Measurements from ENCODE around the gene PKD2L2.
"Not testable (repeated sequence)": the region's sequence is repeated elsewhere in the genome, so short reads cannot be mapped to it uniquely, and the experiment has no call there.

Gene PKD2L2

GRCh38 chr5:137945825-137946224 is 56.6 kb downstream of the PKD2L2 start:
- no peak for DNase-seq (ENCODE audit: insufficient read length, low spot score)
- no peak for FAIRE-seq

DNA sequence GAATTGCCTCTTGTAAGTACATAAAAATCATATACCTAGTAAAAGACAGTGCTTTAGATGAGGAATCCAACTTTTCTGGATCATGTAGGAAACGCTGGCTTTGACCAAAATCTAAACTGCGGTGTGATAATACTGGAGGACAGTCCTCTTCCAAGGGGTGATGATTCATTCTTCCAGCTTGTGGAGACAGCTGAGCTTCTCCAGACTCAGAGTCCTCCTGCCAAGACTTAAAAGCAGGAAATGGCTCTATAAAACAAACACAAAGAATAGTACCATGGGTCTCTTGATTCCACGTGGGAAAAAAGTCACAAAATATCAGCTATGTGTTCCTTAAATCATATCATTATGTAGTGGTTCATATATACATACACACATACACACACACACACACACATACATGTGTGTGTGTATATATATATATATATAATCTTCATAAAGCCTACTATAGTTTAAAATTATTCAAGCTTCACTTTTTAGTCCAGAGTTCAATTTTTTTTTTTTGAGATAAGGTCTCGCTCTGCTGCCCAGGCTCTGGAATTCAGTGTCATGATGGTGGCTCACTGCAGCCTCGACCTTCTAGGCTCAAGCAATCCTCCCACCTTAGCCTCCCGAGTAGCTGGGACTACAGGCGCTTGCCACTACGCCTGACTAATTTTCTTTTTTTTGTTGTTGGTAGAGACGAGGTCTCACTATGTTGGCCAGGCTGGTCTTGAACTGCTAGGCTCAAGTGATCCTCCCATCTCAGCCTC is 65.0 kb downstream of the PKD2L2 start:
- no peak for FAIRE-seq
- DNase-seq (ENCODE audit: insufficient read length, low spot score) = peak; percentile 74

DNA sequence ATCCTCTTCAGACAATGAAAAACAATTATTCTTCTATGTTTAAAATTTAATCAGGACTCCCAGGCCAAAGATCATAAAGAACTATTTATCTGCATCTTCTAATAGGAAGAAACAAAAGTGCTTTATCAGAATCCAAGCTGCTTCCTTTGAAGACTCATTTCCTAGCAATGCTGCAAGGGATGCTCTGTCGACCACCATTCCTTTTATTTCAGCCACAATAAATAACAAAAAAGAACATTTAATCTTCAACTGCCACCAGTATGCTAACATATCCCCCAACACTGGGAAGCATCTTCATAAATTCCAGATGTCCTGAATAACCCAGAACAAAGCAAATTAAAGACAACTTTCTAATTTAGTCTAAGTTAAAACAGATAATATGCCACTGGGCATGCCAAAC is 68.7 kb downstream of the PKD2L2 start:
- no peak for FAIRE-seq
- DNase-seq (ENCODE audit: insufficient read length, low spot score) = no peak

GRCh38 chr5:137959488-137959887 is 70.2 kb downstream of the PKD2L2 start:
- FAIRE-seq (no peak), DNase-seq (ENCODE audit: insufficient read length, low spot score) (no peak)

GRCh38 chr5:137960141-137960540 is 70.9 kb downstream of the PKD2L2 start:
- FAIRE-seq = no peak
- no peak for DNase-seq (ENCODE audit: insufficient read length, low spot score)

DNA sequence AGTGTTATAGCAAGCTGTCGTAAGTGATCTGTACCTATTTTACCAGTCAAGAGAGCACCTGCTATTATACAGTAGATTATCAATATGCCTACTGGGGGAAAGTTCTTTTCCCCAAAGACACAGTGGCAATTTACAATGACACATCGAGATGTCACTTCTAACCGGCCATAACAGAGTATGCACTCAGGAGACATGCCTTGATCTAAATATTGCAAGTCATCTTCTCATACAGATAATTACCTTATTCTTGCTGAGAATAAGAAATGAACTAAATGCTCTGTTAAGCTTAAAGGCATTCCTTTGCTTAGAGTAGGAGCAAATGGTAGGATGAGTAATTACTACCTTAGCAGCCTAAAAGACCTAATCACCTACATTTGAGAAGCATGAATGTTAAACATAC is 71.6 kb downstream of the PKD2L2 start:
- FAIRE-seq (no peak), DNase-seq (ENCODE audit: insufficient read length, low spot score) (no peak)

DNA sequence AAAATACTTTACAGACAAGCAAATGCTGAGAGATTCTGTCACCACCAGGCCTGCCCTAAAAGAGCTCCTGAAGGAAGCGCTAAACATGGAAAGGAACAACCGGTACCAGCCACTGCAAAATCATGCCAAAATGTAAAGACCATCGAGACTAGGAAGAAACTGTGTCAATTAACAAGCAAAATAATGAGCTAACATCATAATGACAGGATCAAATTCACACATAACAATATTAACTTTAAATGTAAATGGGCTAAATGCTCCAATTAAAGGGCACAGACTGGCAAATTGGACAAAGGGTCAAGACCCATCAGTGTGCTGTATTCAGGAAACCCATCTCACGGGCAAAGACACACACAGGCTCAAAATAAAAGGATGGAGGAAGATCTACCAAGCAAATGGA is 81.1 kb downstream of the PKD2L2 start:
- not testable (repeated sequence) for FAIRE-seq; DNase-seq (ENCODE audit: insufficient read length, low spot score)

GRCh38 chr5:137975208-137975607 is 86.0 kb downstream of the PKD2L2 start:
- DNase-seq (ENCODE audit: insufficient read length, low spot score) (no peak), FAIRE-seq (no peak)

DNA sequence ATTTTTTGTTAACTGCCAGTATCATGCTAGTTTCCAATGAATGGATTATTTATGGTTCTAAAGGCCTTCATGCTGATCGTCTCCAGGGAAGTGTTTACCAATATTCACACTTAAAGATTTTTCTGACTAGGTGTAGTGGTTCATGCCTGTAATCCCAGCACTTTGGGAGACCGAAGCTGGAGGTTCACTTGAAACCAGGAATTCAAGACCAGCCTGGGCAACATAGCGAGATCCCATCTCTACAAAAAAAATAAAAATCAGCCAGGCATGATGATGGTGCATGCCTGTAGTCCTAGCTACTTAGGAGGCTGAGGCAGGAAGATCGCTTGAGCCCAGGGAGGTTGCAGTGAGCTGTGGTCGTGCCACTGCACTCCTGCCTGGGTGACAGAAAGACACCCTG is 100.2 kb downstream of the PKD2L2 start:
- FAIRE-seq = no peak
- no peak for DNase-seq (ENCODE audit: insufficient read length, low spot score)
